Calu3 (cell line): ENCODE results near the gene EHMT1. TPM values are rescaled to one million over a fixed set of nuclear protein-coding genes. Genes with fewer than 3 reads are reported as not detected.
"Not testable (repeated sequence)": the region's sequence is repeated elsewhere in the genome, so short reads cannot be mapped to it uniquely, and the experiment has no call there.

Experiments used
- BruUV-seq: library from RNA; stranded (reverse); fragments of 400-500 nt; replicated peaks from 2 replicates; lab custom pipeline; 2021; lab: Mats Ljungman, UMichigan
- CTCF ChIA-PET: fragments of 300-600 bp; sonication (Branson Sonifier 250); formaldehyde crosslinking; loops from one replicate; lab custom pipeline; 2022; ENCODE audit warnings: antibody characterized with exemption; lab: Charles Lee
- DNase-seq: peaks from one replicate; pipeline ENCODE4 v3.0.0; 2022
- H3K27ac Mint-ChIP-seq: one replicate; pipeline ENCODE4 v1.8.0; 2022; ENCODE audit warnings: mixed read lengths; ENCODE audit not compliant: unreplicated experiment
- H3K27me3 Mint-ChIP-seq: one replicate; pipeline ENCODE4 v1.8.0; 2022; ENCODE audit warnings: mixed read lengths; ENCODE audit not compliant: unreplicated experiment
- H3K36me3 Mint-ChIP-seq: one replicate; pipeline ENCODE4 v1.8.0; 2022; ENCODE audit warnings: mild to moderate bottlenecking, moderate library complexity, mixed read lengths; ENCODE audit not compliant: insufficient read depth, unreplicated experiment
- H3K4me1 Mint-ChIP-seq: one replicate; pipeline ENCODE4 v1.8.0; 2022; ENCODE audit warnings: mild to moderate bottlenecking, low read depth, mixed read lengths; ENCODE audit not compliant: unreplicated experiment
- H3K4me3 Mint-ChIP-seq: one replicate; pipeline ENCODE4 v1.8.0; 2022; ENCODE audit warnings: mild to moderate bottlenecking, low read depth, moderate library complexity, mixed read lengths; ENCODE audit not compliant: unreplicated experiment
- H3K9me3 Mint-ChIP-seq: one replicate; pipeline ENCODE4 v1.8.0; 2022; ENCODE audit warnings: low read depth, mixed read lengths; ENCODE audit not compliant: unreplicated experiment
- CTCF ChIP-seq: fragments of 200-600 bp; IDR thresholded peaks from one replicate; pipeline ENCODE4 v1.8.0; 2022; ENCODE audit warnings: antibody characterized with exemption; ENCODE audit not compliant: unreplicated experiment
- intact Hi-C: fragments of 100-400 bp; cut with micrococcal nuclease; formaldehyde crosslinking; loops from one replicate; pipeline ENCODE4 v1.10.0; 2022; ENCODE audit not compliant: unreplicated experiment
- total RNA-seq: library from RNA; stranded (reverse); gene quantifications from 2 replicates; pipeline ENCODE4 v1.2.3, GENCODE V29; 2022

Gene EHMT1
- total RNA-seq, 1 experiment from 2014 or later = 56.0 TPM

- TF ChIP-seq CTCF = no peak
- Mint-ChIP-seq H3K4me3 (no peak overlapping the region), H3K9me3 (no peaks in the 10 kb centered on the region), H3K27me3 (no peaks in the 10 kb centered on the region), H3K4me1 (peaks cover 18% of the 10 kb centered on the region), H3K36me3 (peaks cover 44% of the 10 kb centered on the region), H3K27ac (no peak overlapping the region)
- CTCF ChIA-PET = interaction anchor here (0.7 kb wide), 2 partner anchors 11 to 30 kb away, joined by 3 read pairs; no protein-coding TSS in a partner anchor
- intact Hi-C loops = no loop called here
- no TSS peak for BruUV-seq
- DNase-seq = no peak
Measured at GRCh38 chr9:137621131-137621757, 2.4 kb downstream of the EHMT1 start.

GRCh38 chr9:137622211-137622610, 3.4 kb downstream of the EHMT1 start:
- DNase-seq, H3K9me3 Mint-ChIP-seq, CTCF ChIA-PET, H3K4me3 Mint-ChIP-seq, BruUV-seq, H3K27ac Mint-ChIP-seq, intact Hi-C loops, H3K27me3 Mint-ChIP-seq: not testable (repeated sequence)
- Mint-ChIP-seq H3K36me3 (peaks cover 46% of the 10 kb centered on the region), H3K4me1 (peaks cover 15% of the 10 kb centered on the region)

- BruUV-seq = no TSS peak
- Mint-ChIP-seq H3K27ac (no peak overlapping the region), H3K36me3 (peaks cover 19% of the 10 kb centered on the region), H3K9me3 (no peaks in the 10 kb centered on the region), H3K4me3 (no peak overlapping the region), H3K27me3 (no peaks in the 10 kb centered on the region), H3K4me1 (peaks cover 12% of the 10 kb centered on the region)
- CTCF ChIA-PET = interaction anchor here (0.5 to 1.2 kb wide), 2 partner anchors 22 to 37 kb away, joined by 3 to 4 read pairs; no protein-coding TSS in a partner anchor
- intact Hi-C loops = no loop called here
- no peak for DNase-seq
- no peak for TF ChIP-seq CTCF
Measured at GRCh38 chr9:137626464-137626863, 7.7 kb downstream of the EHMT1 start.

- intact Hi-C loops, BruUV-seq, H3K4me3 Mint-ChIP-seq, DNase-seq, H3K9me3 Mint-ChIP-seq, H3K27ac Mint-ChIP-seq, H3K27me3 Mint-ChIP-seq: not testable (repeated sequence)
- H3K4me1 Mint-ChIP-seq = peaks cover 12% of the 10 kb centered on the region
- H3K36me3 Mint-ChIP-seq = peaks cover 19% of the 10 kb centered on the region
- CTCF ChIA-PET = interaction anchor here (1.2 kb wide), 1 partner anchor 36 kb away, joined by 3 read pairs; no protein-coding TSS in a partner anchor
Measured at GRCh38 chr9:137627406-137627805, 8.6 kb downstream of the EHMT1 start.

- Mint-ChIP-seq H3K9me3 (no peaks in the 10 kb centered on the region), H3K27ac (no peak overlapping the region), H3K27me3 (no peaks in the 10 kb centered on the region), H3K4me3 (no peak overlapping the region), H3K36me3 (peaks cover 11% of the 10 kb centered on the region), H3K4me1 (peaks cover 12% of the 10 kb centered on the region)
- CTCF ChIA-PET = no interaction called here
- DNase-seq = no peak
- intact Hi-C loops = no loop called here
- no peak for TF ChIP-seq CTCF
- no TSS peak for BruUV-seq
Measured at GRCh38 chr9:137630126-137630525, 11.3 kb downstream of the EHMT1 start.
